Activated CD4-positive, alpha-beta T cell treated with anti-CD3 and anti-CD28 coated beads, Interleukin-2, amount 50 U/mL, for 1 hour (primary cell): ENCODE data around the gene IQCE.

Experiments used
- DNase-seq: peaks from one replicate; pipeline ENCODE4 v3.0.0-alpha.2; 2020

The IQCE gene, protein sequence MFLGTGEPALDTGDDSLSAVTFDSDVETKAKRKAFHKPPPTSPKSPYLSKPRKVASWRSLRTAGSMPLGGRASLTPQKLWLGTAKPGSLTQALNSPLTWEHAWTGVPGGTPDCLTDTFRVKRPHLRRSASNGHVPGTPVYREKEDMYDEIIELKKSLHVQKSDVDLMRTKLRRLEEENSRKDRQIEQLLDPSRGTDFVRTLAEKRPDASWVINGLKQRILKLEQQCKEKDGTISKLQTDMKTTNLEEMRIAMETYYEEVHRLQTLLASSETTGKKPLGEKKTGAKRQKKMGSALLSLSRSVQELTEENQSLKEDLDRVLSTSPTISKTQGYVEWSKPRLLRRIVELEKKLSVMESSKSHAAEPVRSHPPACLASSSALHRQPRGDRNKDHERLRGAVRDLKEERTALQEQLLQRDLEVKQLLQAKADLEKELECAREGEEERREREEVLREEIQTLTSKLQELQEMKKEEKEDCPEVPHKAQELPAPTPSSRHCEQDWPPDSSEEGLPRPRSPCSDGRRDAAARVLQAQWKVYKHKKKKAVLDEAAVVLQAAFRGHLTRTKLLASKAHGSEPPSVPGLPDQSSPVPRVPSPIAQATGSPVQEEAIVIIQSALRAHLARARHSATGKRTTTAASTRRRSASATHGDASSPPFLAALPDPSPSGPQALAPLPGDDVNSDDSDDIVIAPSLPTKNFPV

GRCh38 chr7:2558629-2559282 is at the start of gene IQCE:
IQCE (plus strand) TSS chr7:2558979; CDS start chr7:2559182, 203 bp downstream.
- DNase-seq, result peak; percentile 87

DNA sequence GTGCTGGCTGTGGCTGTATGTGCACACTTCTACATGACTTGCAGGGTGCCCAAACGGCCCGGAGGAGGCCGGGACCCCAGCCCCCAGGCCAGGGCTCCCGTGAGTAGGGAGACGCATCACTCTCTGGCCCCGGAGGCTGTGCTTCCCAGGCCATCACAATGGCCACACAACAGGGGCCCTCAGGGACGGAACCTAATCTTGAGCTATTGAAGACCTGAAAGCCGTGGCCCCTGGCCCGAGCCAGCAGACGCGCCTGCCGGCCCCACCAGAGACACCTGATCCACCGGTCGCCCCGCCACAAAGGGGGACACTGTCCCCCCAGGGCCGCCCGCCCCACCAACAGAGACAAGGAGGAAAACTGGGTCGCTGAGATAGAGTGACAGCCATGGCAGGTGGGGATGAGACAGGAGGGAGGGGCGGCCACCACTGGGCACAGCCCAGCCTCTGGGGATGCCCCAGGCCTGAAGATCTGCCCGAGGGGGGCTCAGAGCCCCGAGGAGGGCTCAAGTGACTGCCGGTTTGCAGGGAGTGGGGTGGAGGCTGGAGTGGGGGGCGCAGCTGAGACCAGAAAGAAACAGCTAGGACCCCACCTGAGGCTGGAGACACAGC is 49.4 kb upstream of the IQCE start:
- DNase-seq, result no peak

GRCh38 chr7:2510130-2510776 is 48.5 kb upstream of the IQCE start:
- DNase-seq, result no peak

- peak; percentile 61 for DNase-seq
Measured at GRCh38 chr7:2510909-2511768, 47.6 kb upstream of the IQCE start.

DNA sequence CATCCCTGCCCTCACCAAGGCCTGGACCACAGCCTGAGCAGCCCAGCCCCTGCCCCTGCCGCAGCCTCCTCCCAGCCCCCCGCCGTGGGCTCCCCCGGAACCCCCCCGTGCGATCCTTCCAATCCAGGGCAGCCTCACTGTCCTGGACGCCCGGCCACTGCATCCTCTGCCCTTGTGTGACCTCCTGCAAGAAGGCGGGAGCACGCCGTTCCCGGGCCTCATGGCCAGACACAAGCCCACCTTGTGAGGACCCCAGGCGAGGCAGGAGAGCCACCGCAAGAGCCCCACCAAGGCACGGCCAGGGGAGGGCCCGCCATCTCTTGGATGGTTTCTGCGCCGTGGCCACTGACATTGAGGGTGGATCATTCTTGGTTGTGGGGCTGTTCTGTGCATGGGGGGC is 47.0 kb upstream of the IQCE start:
- DNase-seq, result no peak

DNA sequence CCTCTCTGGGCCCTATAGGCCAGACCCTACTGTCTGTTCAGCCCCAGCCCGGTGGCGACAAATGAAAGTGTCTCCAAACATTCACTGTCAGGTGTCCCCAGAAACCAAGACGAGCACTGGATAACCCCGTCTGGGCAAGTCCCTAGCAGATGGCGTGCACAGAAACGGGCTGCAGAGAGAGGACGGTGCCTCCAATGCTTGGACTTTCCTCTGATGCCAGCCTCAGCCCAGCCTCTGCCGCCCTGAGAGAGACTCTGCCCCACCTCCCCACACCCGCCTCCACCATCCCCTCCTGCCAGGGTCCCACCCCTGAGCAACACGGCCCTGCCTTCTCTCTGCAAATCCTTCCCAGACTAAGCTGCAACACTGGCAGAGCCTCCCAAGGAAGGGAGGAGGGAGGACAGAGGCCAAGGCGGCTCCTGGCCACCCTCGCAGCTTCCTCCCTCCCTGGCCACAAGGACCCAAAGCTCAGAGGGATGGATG is 46.6 kb upstream of the IQCE start:
- no peak for DNase-seq

GRCh38 chr7:2512713-2513112 is 46.1 kb upstream of the IQCE start:
- no peak for DNase-seq

DNA sequence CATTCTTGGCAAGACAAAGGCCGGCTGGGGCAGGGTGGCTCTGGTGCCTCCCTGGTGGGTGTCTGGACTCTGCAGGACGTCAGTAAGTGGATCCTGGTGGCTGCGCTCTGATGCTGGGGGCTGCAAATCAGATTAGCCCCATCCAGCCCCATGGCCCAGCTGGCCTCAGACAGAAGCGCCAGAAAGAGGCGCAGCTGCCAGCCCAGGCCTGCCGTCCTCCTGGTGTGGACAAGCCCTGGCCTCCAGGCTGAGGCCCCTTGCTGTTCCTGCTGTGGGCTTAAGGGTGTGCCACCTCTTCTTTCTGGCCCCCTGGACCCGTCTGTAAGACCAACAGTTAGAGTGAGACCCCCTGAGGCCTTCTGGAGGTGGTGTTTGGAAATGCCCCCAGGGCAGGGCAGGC is 45.1 kb upstream of the IQCE start:
- DNase-seq, result no peak

GRCh38 chr7:2514473-2515423 is 44.0 kb upstream of the IQCE start:
- no peak for DNase-seq

DNA sequence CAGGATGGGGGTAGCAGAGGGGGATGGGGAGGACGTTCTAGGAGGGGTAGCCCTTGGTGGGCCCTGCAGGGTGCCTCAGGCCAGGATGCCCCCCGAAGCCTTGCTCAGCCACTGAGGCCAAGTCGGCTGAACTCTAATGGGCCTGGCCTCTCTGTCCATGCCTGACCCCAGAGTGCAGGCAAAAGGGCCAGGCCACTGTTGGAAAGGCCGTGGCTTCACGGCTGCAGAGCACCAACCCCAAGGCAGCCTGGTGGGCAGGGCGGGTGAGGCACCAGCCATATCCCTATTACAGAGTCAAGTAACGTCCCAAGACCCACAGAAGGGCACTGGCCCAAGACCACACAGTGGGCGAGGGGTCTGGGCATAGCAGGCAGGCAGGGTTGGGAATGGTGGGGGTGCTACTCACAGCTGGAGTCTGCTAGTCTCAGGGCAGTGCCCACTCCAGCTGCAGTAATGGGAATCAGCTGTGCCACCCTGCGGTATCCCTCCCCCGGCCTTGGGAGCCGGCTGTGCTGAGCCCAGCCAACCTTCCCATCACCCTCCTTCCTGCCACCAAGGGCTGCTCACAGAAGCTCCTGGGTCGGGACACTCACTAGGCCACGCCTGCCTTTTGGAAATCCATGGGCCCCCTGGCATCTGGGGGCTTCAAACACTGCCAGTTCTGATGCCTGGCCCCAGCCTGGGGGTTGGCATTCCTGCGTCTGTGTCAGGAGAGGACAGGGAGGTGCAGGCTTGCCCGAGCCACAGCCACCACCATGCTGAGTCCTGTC is 43.2 kb upstream of the IQCE start:
- no peak for DNase-seq

- no peak for DNase-seq
Measured at GRCh38 chr7:2516194-2516555, 42.6 kb upstream of the IQCE start.

- no peak for DNase-seq
Measured at GRCh38 chr7:2517026-2517425, 41.8 kb upstream of the IQCE start.

DNA sequence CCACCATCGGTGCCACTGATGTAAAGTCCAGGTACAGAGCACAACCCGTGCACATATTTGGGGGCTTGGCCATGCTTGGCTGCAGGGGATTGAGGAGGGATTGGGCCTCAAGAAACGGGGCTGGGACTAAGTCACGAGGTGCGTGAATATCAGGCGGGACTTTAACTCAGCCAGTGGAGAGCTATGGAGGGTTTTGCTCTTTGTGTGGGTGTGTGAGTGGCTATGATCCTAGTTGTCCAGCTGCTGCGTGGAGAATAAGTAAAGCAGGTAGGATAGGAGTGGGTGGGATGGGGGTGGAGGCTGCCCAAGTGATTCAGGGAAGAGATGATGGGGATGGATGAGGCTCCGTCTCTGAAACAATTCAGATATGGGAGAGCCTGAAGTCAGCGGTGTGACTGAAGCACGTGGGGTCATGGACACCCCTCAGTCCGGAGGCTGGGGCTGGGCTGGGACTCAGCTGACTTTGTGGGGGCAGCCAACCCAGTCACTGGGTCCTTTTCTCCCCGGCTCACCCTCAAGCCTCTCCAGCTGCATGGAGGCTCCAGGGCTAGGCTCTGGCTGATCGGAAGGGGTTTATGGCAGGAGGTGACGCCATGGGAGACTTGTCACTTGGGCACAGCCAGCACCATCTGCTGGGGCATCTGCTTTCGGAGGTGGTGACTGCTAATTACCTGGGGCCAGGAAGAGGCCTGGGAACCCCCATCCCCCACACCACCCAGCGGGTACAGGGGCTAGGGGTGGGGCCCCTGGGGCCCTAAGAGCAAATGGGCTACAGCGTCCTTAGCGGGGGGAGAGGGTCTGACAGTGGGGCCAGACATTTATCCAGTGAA is 40.9 kb upstream of the IQCE start:
- DNase-seq, result no peak

DNA sequence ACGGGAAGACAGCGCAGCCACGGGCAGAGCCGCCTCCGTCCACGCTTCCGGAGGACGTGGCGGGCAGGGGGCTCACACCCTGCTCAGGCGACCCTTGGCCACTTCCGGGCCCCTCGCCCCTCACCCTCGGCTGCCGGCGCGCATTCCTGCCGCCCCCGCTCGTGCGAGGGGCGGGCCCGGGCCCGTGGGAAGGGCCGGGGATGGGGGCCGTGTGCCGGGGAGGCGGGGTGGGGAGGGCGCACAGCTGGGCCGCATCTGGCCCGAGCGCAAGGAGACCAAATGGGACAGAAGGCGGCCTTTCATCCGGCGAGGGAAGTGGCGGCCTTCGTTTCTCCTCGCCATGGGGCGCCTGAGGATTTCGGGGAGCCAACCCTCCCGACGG is 40.1 kb upstream of the IQCE start:
- DNase-seq, result no peak

DNA sequence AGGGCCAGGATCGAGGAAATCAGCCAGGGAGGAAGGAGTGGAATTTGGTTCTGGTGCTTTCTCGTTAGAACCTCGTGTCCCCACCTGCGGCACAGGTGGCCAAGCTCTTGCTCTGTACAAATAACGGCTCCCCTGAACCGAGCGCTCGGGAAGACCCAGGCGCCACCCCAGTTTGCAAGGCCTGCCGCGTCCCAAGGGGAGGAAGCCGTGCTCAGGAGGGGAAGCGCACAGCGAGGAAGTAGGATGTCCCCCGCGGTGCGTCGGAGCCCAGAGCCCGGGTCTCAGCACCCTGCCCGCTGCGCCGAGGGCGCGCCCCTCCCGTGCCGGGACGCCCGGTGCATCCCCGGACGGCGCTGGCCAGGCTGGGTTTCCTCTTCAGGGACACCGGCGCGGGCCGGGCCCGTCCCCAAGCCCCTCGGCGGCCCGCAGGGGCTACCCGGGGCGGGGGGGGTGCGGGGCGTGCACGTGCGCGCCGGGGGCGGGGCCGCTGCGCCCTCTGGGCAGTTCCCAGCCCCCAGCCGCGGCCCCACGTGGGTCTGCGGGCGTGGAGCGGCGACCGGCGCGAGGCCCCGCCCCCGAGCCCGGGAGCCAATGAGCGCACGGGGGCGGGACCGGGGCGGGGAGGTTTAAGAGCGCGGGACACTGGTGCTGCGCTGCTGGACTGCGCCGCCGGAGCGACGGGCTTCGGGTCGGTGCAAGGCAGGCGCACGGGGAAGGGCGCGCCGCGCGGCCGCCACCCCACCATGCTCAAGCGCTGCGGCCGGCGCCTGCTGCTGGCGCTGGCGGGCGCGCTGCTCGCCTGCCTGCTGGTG is 39.5 kb upstream of the IQCE start, which contains the start of gene LFNG:
Gene LFNG (plus strand): TSS at position 656 of the 812 bp plus-strand sequence. CDS start 88 bp downstream, at position 744.
- peak; percentile 82 for DNase-seq

- DNase-seq, result no peak
Measured at GRCh38 chr7:2520131-2520760, 38.5 kb upstream of the IQCE start.

DNA sequence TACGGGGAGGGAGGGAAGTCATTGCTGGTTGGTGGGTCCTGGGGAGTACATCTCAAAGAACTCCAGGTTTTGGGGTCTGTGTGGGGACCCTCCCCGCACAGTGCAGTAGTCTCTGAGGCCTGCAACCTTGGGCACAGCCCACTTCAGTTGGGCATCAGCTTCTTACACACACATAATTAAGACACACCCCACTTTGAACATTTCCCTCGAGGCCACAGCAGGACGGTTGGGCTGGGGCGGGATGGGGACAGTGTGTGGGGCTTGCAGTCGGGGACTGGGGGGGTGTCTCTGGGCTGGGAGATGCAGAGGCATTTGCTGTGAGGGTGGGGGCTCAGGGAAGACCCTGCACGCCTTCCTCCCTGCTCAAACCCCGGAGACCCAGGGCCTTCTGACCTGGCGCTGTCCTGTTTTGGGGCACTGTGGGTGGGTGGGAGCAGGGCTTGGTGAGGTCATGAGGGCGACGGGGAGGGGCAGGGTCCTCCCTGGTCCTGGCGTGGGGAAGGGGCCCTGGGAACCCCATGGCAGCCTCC is 38.0 kb upstream of the IQCE start:
- no peak for DNase-seq
